ENCODE results near the gene PRSS27.

The PRSS27 gene

GRCh38 chr16:2720064-2720457 is at the start of gene PRSS27:
TSS of gene PRSS27 (minus strand) at chr16:2720224. CDS start at chr16:2720160, 64 bp downstream.
- peaks cover 1% of the 10 kb centered on the region for H3K4me1 Mint-ChIP-seq
- peaks cover 5% of the 10 kb centered on the region for H3K27me3 Mint-ChIP-seq
- no peaks in the 10 kb centered on the region for H3K9me3 Mint-ChIP-seq
- no peaks in the 10 kb centered on the region for H3K36me3 Mint-ChIP-seq
- H3K4me3 Mint-ChIP-seq: peak within 1 kb of the TSS; percentile 76
- H3K27ac Mint-ChIP-seq: peak within 1 kb of the TSS; percentile 74

- Mint-ChIP-seq H3K27ac (peak overlapping the region; percentile 41), H3K27me3 (no peaks in the 10 kb centered on the region), H3K4me1 (peaks cover 16% of the 10 kb centered on the region), H3K36me3 (peaks cover 20% of the 10 kb centered on the region), H3K4me3 (no peak overlapping the region), H3K9me3 (no peaks in the 10 kb centered on the region)
Measured at GRCh38 chr16:2769675-2770056, 49.6 kb upstream of the PRSS27 start.

- Mint-ChIP-seq H3K27ac (no peak overlapping the region), H3K27me3 (no peaks in the 10 kb centered on the region), H3K4me1 (peaks cover 12% of the 10 kb centered on the region), H3K9me3 (no peaks in the 10 kb centered on the region), H3K36me3 (peaks cover 20% of the 10 kb centered on the region), H3K4me3 (no peak overlapping the region)
Measured at GRCh38 chr16:2769100-2769529, 49.1 kb upstream of the PRSS27 start.

- Mint-ChIP-seq H3K36me3 (peaks cover 26% of the 10 kb centered on the region), H3K9me3 (no peaks in the 10 kb centered on the region), H3K27ac (peak overlapping the region; percentile 23), H3K4me3 (no peak overlapping the region), H3K4me1 (peaks cover 12% of the 10 kb centered on the region), H3K27me3 (no peaks in the 10 kb centered on the region)
Measured at GRCh38 chr16:2768403-2769089, 48.5 kb upstream of the PRSS27 start.

- no peaks in the 10 kb centered on the region for H3K9me3 Mint-ChIP-seq
- H3K27me3 Mint-ChIP-seq: no peaks in the 10 kb centered on the region
- H3K4me3 Mint-ChIP-seq: no peak overlapping the region
- H3K4me1 Mint-ChIP-seq: peaks cover 12% of the 10 kb centered on the region
- H3K36me3 Mint-ChIP-seq: peaks cover 32% of the 10 kb centered on the region
- H3K27ac Mint-ChIP-seq: no peak overlapping the region
Measured at GRCh38 chr16:2767891-2768290, 47.9 kb upstream of the PRSS27 start.

- no peaks in the 10 kb centered on the region for H3K9me3 Mint-ChIP-seq
- peaks cover 12% of the 10 kb centered on the region for H3K4me1 Mint-ChIP-seq
- no peak overlapping the region for H3K4me3 Mint-ChIP-seq
- no peak overlapping the region for H3K27ac Mint-ChIP-seq
- peaks cover 34% of the 10 kb centered on the region for H3K36me3 Mint-ChIP-seq
- no peaks in the 10 kb centered on the region for H3K27me3 Mint-ChIP-seq
Measured at GRCh38 chr16:2767140-2767731, 47.2 kb upstream of the PRSS27 start.

- peaks cover 37% of the 10 kb centered on the region for H3K36me3 Mint-ChIP-seq
- peaks cover 12% of the 10 kb centered on the region for H3K4me1 Mint-ChIP-seq
- peak overlapping the region; percentile 35 for H3K27ac Mint-ChIP-seq
- H3K9me3 Mint-ChIP-seq: no peaks in the 10 kb centered on the region
- H3K4me3 Mint-ChIP-seq: no peak overlapping the region
- H3K27me3 Mint-ChIP-seq: no peaks in the 10 kb centered on the region
Measured at GRCh38 chr16:2766430-2767139, 46.6 kb upstream of the PRSS27 start.

GRCh38 chr16:2765462-2766404 is 45.7 kb upstream of the PRSS27 start:
- H3K4me1 Mint-ChIP-seq: peaks cover 18% of the 10 kb centered on the region
- no peak overlapping the region for H3K4me3 Mint-ChIP-seq
- no peak overlapping the region for H3K27ac Mint-ChIP-seq
- no peaks in the 10 kb centered on the region for H3K9me3 Mint-ChIP-seq
- H3K27me3 Mint-ChIP-seq: no peaks in the 10 kb centered on the region
- peaks cover 43% of the 10 kb centered on the region for H3K36me3 Mint-ChIP-seq

- peaks cover 25% of the 10 kb centered on the region for H3K4me1 Mint-ChIP-seq
- no peak overlapping the region for H3K27ac Mint-ChIP-seq
- H3K9me3 Mint-ChIP-seq: no peaks in the 10 kb centered on the region
- peaks cover 45% of the 10 kb centered on the region for H3K36me3 Mint-ChIP-seq
- no peak overlapping the region for H3K4me3 Mint-ChIP-seq
- H3K27me3 Mint-ChIP-seq: no peaks in the 10 kb centered on the region
Measured at GRCh38 chr16:2764718-2765117, 44.7 kb upstream of the PRSS27 start.

GRCh38 chr16:2763173-2763572 is 43.1 kb upstream of the PRSS27 start:
- peaks cover 32% of the 10 kb centered on the region for H3K4me1 Mint-ChIP-seq
- no peak overlapping the region for H3K4me3 Mint-ChIP-seq
- H3K27ac Mint-ChIP-seq: no peak overlapping the region
- peaks cover 46% of the 10 kb centered on the region for H3K36me3 Mint-ChIP-seq
- no peaks in the 10 kb centered on the region for H3K27me3 Mint-ChIP-seq
- no peaks in the 10 kb centered on the region for H3K9me3 Mint-ChIP-seq

- H3K4me1 Mint-ChIP-seq: peaks cover 34% of the 10 kb centered on the region
- H3K27ac Mint-ChIP-seq: no peak overlapping the region
Measured at GRCh38 chr16:2762711-2763110, 42.7 kb upstream of the PRSS27 start.

GRCh38 chr16:2761886-2762583 is 42.0 kb upstream of the PRSS27 start:
- Mint-ChIP-seq H3K36me3 (peaks cover 48% of the 10 kb centered on the region), H3K4me1 (peaks cover 40% of the 10 kb centered on the region), H3K27ac (peak overlapping the region; percentile 53), H3K9me3 (no peaks in the 10 kb centered on the region), H3K4me3 (no peak overlapping the region), H3K27me3 (no peaks in the 10 kb centered on the region)

More at GRCh38 chr16:2762711-2763110, 42.7 kb upstream of the PRSS27 start:
- Mint-ChIP-seq H3K9me3 (no peaks in the 10 kb centered on the region), H3K4me3 (no peak overlapping the region), H3K27me3 (no peaks in the 10 kb centered on the region), H3K36me3 (peaks cover 48% of the 10 kb centered on the region)

- peaks cover 47% of the 10 kb centered on the region for H3K36me3 Mint-ChIP-seq
- H3K27ac Mint-ChIP-seq: no peak overlapping the region
- H3K9me3 Mint-ChIP-seq: no peaks in the 10 kb centered on the region
- H3K4me1 Mint-ChIP-seq: peaks cover 44% of the 10 kb centered on the region
- H3K27me3 Mint-ChIP-seq: no peaks in the 10 kb centered on the region
- H3K4me3 Mint-ChIP-seq: no peak overlapping the region
Measured at GRCh38 chr16:2761472-2761871, 41.4 kb upstream of the PRSS27 start.

- no peaks in the 10 kb centered on the region for H3K27me3 Mint-ChIP-seq
- H3K9me3 Mint-ChIP-seq: no peaks in the 10 kb centered on the region
- H3K27ac Mint-ChIP-seq: peak overlapping the region; percentile 12
- H3K4me3 Mint-ChIP-seq: no peak overlapping the region
- peaks cover 67% of the 10 kb centered on the region for H3K4me1 Mint-ChIP-seq
- peaks cover 33% of the 10 kb centered on the region for H3K36me3 Mint-ChIP-seq
Measured at GRCh38 chr16:2757344-2757743, 37.3 kb upstream of the PRSS27 start.

All from activated naive CD4-positive, alpha-beta T cell treated with anti-CD3 and anti-CD28 coated beads, Interleukin-2, amount 50 U/mL, for 24 hours (primary cell).